Activated T-cell treated with anti-CD3 and anti-CD28 coated beads, Interleukin-2, amount 50 U/mL, for 72 hours (primary cell): ENCODE data around the gene TBC1D26. TPM values are rescaled to one million over a fixed set of nuclear protein-coding genes. Genes with fewer than 3 reads are reported as not detected.

Experiments used
- total RNA-seq, 2 donors: library from RNA; stranded (reverse); gene quantifications; one replicate each; pipeline ENCODE4 v1.2.3, GENCODE V29; 2022

The TBC1D26 gene
- total RNA-seq, 2 donors from 2014 or later: 0.74 TPM; not detected in 1

Other genes starting within 250 kb of the TBC1D26 start
- gene TVP23C, start 168.8 kb upstream of the TBC1D26 start, total RNA-seq: 10 to 100 TPM; 19.5 to 26.5 TPM
- gene FBXW10B, start 112.6 kb upstream of the TBC1D26 start, total RNA-seq: 1 to 10 TPM; 1.2 to 1.5 TPM
- 10 to 100 TPM; 20.8 to 23.7 TPM for gene TRIM16, start 48.0 kb upstream of the TBC1D26 start, total RNA-seq
- gene ZNF286A, start 32.5 kb upstream of the TBC1D26 start, total RNA-seq: 10 to 100 TPM; 20.4 to 26.8 TPM
- 1 to 10 TPM in 1 of 2 donors, under 1 TPM in 1; 0.76 to 1.2 TPM for gene ADORA2B, start 212.8 kb downstream of the TBC1D26 start, total RNA-seq